RWPE2 (cell line): ENCODE results near the gene PIEZO1.

ENCODE experiments used
- ATAC-seq: fragments of 200-7000 bp; cut with Tn5 transposase; 3 replicates; pipeline ENCODE4 v1.9.1; 2021; ENCODE audit warnings: low read depth
- DNase-seq: peaks from one replicate; pipeline ENCODE4 v3.0.0-alpha.2; 2020; ENCODE audit warnings: low spot score
- H3K27ac ChIP-seq: fragments of 450-650 bp; 2 replicates; pipeline ENCODE4 v1.5.1; 2017; ENCODE audit warnings: mild to moderate bottlenecking; ENCODE audit not compliant: poor library complexity, severe bottlenecking
- H3K27me3 ChIP-seq: fragments of 250-450 bp; sonication (Bioruptor Pico); 2 replicates; pipeline ENCODE4 v1.5.1; 2021; ENCODE audit warnings: mild to moderate bottlenecking, moderate library complexity; ENCODE audit not compliant: insufficient read depth, poor library complexity, severe bottlenecking
- H3K36me3 ChIP-seq: fragments of 250-450 bp; sonication (Bioruptor Pico); 2 replicates; pipeline ENCODE4 v1.5.1; 2020; ENCODE audit warnings: low read depth, mild to moderate bottlenecking, moderate library complexity
- H3K4me1 ChIP-seq: fragments of 250-450 bp; sonication (Bioruptor Pico); 2 replicates; pipeline ENCODE4 v1.5.1; 2021; ENCODE audit warnings: mild to moderate bottlenecking, moderate library complexity; ENCODE audit not compliant: insufficient read depth, poor library complexity, severe bottlenecking
- H3K4me3 ChIP-seq: fragments of 250-450 bp; sonication (Bioruptor Pico); 2 replicates; pipeline ENCODE4 v1.5.1; 2021; ENCODE audit warnings: mild to moderate bottlenecking, moderate library complexity; ENCODE audit not compliant: severe bottlenecking
- H3K9me3 ChIP-seq: fragments of 250-450 bp; sonication (Bioruptor Pico); 2 replicates; pipeline ENCODE4 v1.5.1; 2021; ENCODE audit warnings: mild to moderate bottlenecking, moderate library complexity; ENCODE audit not compliant: severe bottlenecking
- TF ChIP-seq, protein P1 (sequence below): fragments of 450-650 bp; IDR thresholded peaks from one replicate; pipeline ENCODE4 v1.5.1; 2017; ENCODE audit warnings: mild to moderate bottlenecking, moderate library complexity; ENCODE audit not compliant: poor library complexity, severe bottlenecking

The PIEZO1 gene

DNA sequence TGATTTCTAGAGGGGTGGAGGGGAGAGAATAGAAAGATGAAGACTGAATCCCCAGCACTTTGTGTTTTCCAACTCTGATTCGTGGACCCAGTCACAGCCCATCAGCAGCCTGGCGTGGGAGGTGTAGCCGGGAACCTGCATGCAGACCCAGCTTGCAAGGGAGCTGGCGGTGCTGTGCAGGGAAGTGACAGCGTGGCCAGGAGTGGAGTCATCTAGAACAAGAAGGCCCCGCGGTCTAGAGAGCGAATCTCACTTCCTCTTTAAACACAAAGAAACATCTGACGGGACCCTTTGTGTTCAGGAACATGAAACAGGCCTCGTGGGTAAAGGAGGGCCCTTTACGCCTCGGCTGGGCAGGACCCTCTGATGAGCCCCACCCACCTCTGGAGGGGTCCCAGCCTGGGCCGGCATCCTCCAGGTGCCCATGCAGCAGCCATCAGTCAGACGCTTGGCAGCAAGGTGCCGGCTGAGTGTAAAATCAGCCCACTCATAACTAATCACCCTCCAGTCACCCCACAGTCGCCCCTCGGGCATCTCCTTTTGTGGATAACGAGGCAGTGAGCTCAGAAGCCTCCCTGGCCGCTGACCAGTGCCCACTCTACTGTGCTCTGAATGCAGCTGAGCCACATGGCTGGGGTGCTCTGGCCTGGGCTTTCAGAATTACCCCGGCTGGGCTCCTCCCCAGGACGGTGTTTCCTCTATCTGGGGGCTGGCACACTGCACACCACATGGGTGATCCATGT is 103.1 kb downstream of the PIEZO1 start:
- DNase-seq (peak; percentile 62), ATAC-seq (no peak)
- Histone ChIP-seq H3K9me3 (no peaks in the 10 kb centered on the region), H3K27me3 (peaks cover 16% of the 10 kb centered on the region), H3K36me3 (no peaks in the 10 kb centered on the region), H3K27ac (no peak overlapping the region), H3K4me1 (peaks cover 5% of the 10 kb centered on the region), H3K4me3 (no peak overlapping the region)
- TF ChIP-seq, protein P1, sequence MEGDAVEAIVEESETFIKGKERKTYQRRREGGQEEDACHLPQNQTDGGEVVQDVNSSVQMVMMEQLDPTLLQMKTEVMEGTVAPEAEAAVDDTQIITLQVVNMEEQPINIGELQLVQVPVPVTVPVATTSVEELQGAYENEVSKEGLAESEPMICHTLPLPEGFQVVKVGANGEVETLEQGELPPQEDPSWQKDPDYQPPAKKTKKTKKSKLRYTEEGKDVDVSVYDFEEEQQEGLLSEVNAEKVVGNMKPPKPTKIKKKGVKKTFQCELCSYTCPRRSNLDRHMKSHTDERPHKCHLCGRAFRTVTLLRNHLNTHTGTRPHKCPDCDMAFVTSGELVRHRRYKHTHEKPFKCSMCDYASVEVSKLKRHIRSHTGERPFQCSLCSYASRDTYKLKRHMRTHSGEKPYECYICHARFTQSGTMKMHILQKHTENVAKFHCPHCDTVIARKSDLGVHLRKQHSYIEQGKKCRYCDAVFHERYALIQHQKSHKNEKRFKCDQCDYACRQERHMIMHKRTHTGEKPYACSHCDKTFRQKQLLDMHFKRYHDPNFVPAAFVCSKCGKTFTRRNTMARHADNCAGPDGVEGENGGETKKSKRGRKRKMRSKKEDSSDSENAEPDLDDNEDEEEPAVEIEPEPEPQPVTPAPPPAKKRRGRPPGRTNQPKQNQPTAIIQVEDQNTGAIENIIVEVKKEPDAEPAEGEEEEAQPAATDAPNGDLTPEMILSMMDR: no peak

- Histone ChIP-seq H3K27me3 (peaks cover 15% of the 10 kb centered on the region), H3K27ac (no peak overlapping the region), H3K4me3 (no peak overlapping the region), H3K9me3 (no peaks in the 10 kb centered on the region), H3K4me1 (peaks cover 5% of the 10 kb centered on the region), H3K36me3 (no peaks in the 10 kb centered on the region)
- no peak for ATAC-seq
- peak; percentile 68 for DNase-seq
- TF ChIP-seq, protein P1: peak; percentile 32
Measured at GRCh38 chr16:88681084-88681680, 103.8 kb downstream of the PIEZO1 start.

DNA sequence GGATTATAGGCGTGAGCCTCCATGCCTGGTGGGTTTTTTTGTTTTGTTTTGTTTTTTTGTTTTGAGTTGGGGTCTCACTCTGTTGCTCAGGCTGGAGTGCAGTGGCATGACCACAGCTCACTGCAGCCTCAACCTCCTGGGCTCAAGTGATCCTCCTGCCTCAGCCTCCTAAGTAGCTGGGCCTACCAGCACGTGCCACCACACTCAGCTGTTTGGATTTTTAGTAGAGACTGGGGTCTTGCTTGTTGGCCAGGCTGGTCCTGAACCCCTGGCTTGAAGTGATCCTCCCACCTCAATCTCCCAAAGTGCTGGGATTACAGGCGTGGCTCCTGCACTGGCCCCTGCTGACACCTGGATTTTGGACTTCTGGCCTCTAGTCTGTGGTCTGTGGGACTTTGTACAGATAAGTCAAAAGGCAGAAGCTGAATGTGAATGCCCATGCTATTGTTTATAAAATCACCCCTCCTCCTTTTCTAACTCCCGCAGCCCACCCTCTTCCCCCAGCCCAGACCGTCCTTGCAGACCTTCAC is 104.4 kb downstream of the PIEZO1 start:
- Histone ChIP-seq H3K4me3 (no peak overlapping the region), H3K4me1 (peaks cover 5% of the 10 kb centered on the region), H3K27ac (no peak overlapping the region), H3K36me3 (no peaks in the 10 kb centered on the region), H3K9me3 (no peaks in the 10 kb centered on the region), H3K27me3 (peaks cover 15% of the 10 kb centered on the region)
- DNase-seq (no peak), ATAC-seq (no peak)
- TF ChIP-seq, protein P1: no peak

DNA sequence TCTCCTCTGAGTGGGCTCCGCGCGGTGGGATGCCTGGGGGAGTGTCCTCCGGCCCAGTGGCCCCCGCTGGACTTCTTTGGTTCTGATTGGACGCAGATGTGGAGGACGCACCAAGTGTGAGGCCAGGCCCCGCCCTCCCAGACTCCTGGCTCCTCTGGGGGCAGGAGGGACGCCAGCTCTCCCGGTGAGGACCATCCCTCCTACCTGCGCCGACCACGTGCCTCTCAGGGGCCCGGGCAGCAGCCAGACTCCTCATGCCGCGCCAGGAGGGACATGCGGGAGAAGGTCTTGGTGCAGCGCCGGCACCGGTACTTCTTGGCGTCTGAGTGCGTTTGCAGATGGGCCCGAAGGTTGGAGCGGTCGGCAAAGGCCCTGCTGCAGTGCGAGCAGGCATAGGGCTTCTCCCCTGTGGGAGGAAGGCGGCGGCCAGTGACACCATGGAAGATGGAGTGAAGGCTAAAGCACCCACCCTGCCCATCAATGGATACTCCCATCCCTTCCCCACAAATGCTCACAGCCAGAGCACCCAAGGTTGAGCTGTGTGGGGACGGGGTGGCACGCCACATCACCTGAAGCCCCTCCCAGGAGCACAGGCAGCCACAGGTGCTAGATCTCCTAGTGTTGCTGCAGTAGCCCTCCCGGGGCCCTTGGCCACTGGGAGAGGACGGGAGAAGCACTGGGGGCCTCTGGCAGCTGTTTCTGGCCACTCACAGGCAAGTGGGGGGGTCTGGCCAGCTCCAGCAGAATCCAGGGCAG is 106.6 kb downstream of the PIEZO1 start:
- Histone ChIP-seq H3K4me1 (peaks cover 5% of the 10 kb centered on the region), H3K27me3 (peaks cover 11% of the 10 kb centered on the region), H3K36me3 (no peaks in the 10 kb centered on the region), H3K4me3 (no peak overlapping the region), H3K27ac (no peak overlapping the region), H3K9me3 (no peaks in the 10 kb centered on the region)
- TF ChIP-seq, protein P1: no peak
- peak; percentile 65 for DNase-seq
- ATAC-seq: peak; percentile 8; the same call in 1 of the 3 replicates
